HCT116 (cell line): ENCODE data around the gene PPP2R5C. TPM values are rescaled to one million over a fixed set of nuclear protein-coding genes. Genes with fewer than 3 reads are reported as not detected.

Experiments used
- ATAC-seq: fragments of 200-7000 bp; cut with Tn5 transposase; 2 replicates; pipeline ENCODE4 v1.9.1; 2020; ENCODE audit warnings: mild to moderate bottlenecking, moderate library complexity
- BruUV-seq: library from RNA; stranded (reverse); fragments of 400-500 nt; replicated peaks from 2 replicates; lab custom pipeline; 2021; lab: Mats Ljungman, UMichigan
- CTCF ChIA-PET: fragments of 300-600 bp; sonication (Branson Sonifier 250); formaldehyde crosslinking; loops from one replicate; lab custom pipeline; 2021; ENCODE audit warnings: antibody characterized with exemption; lab: Charles Lee
- POLR2A ChIA-PET: fragments of 300-600, 350-600 bp; sonication (Branson Sonifier 250); formaldehyde crosslinking; loops from one replicate; lab custom pipeline; 2021; ENCODE audit warnings: antibody characterized with exemption; lab: Charles Lee
- RAD21 ChIA-PET, 2 experiments: fragments of 300-600 bp; sonication (Branson Sonifier 250); formaldehyde crosslinking; loops; one replicate each; lab custom pipeline; 2023; ENCODE audit warnings: low total read pairs in 2 of 2; ENCODE audit not compliant: uncharacterized antibody in 2 of 2, unreplicated experiment in 2 of 2, low non-redundant PET in 1 of 2; lab: Charles Lee
- DNase-seq: peaks from one replicate; pipeline ENCODE4 v3.0.0-alpha.2; 2010; ENCODE audit warnings: low read depth, low spot score
- H2AFZ ChIP-seq: fragments of 200-600 bp; shearing (Covaris generic), sonication (generic); 2 replicates; pipeline ENCODE4 v1.6.1; 2017; ENCODE audit warnings: low read depth, mixed run types, mixed read lengths, antibody characterized with exemption, low read length; ENCODE audit not compliant: poor library complexity, severe bottlenecking
- H3K27ac ChIP-seq: 2 replicates; pipeline ENCODE4 v1.5.1; 2012; ENCODE audit warnings: low read depth, low read length
- H3K27me3 ChIP-seq: fragments of 200-600 bp; sonication (generic); 2 replicates; pipeline ENCODE4 v1.6.1; 2016; ENCODE audit warnings: mixed run types, low read length, mixed read lengths; ENCODE audit not compliant: insufficient read depth
- H3K36me3 ChIP-seq, 2 experiments: fragments of 200-500 bp in 1 of 2; fragments of 200-600 bp in 1 of 2; sonication (Bioruptor generic) in 1 of 2; sonication (generic) in 1 of 2; 2 replicates each; pipeline versions ENCODE4 v1.5.1 to v1.6.1; 2014 to 2016; ENCODE audit warnings: low read length in 2 of 2, inconsistent platforms in 1 of 2, mixed read lengths in 1 of 2, mixed run types in 1 of 2; ENCODE audit not compliant: insufficient read depth in 2 of 2, control insufficient read depth in 1 of 2
- H3K4me1 ChIP-seq, 2 experiments: fragments of 200-600 bp in 1 of 2; sonication (generic) in 1 of 2; 2 replicates each; pipeline versions ENCODE4 v1.5.1 to v1.6.1; 2012 to 2017; ENCODE audit warnings: low read length in 2 of 2, inconsistent platforms in 1 of 2, mild to moderate bottlenecking in 1 of 2, mixed read lengths in 1 of 2, mixed run types in 1 of 2, moderate library complexity in 1 of 2; ENCODE audit not compliant: insufficient read depth in 2 of 2, control insufficient read depth in 1 of 2
- H3K4me2 ChIP-seq: fragments of 200-600 bp; sonication (generic); 2 replicates; pipeline ENCODE4 v1.6.1; 2017; ENCODE audit warnings: mixed run types, low read length, mixed read lengths
- H3K4me3 ChIP-seq, 2 experiments: fragments of 200-600 bp in 1 of 2; sonication (generic) in 1 of 2; replicated peaks in 1 of 2; 2 replicates each; pipeline ENCODE4 v1.5.1; 2011 to 2016; ENCODE audit warnings: low read length in 2 of 2, control low read depth in 1 of 2, low read depth in 1 of 2, mild to moderate bottlenecking in 1 of 2, mixed read lengths in 1 of 2, mixed run types in 1 of 2
- H3K79me2 ChIP-seq: fragments of 200-600 bp; sonication (generic); 2 replicates; pipeline ENCODE4 v1.6.1; 2017; ENCODE audit warnings: mild to moderate bottlenecking, mixed run types, low read length, moderate library complexity, mixed read lengths; ENCODE audit not compliant: insufficient read depth
- H3K9ac ChIP-seq: fragments of 200-600 bp; sonication (generic); 2 replicates; pipeline ENCODE4 v1.6.1; 2016; ENCODE audit warnings: low read length, mixed read lengths
- H3K9me2 ChIP-seq: fragments of 200-600 bp; sonication (generic), shearing (Covaris generic); 2 replicates; pipeline ENCODE4 v1.6.1; 2017; ENCODE audit warnings: mixed run types, mild to moderate bottlenecking, moderate library complexity; ENCODE audit not compliant: insufficient read depth
- H3K9me3 ChIP-seq, 2 experiments: fragments of 200-500 bp in 1 of 2; fragments of 200-600 bp in 1 of 2; sonication (Bioruptor generic) in 1 of 2; sonication (generic) in 1 of 2; 2 replicates each; pipeline ENCODE4 v1.6.1; 2014 to 2017; ENCODE audit warnings: low read length in 2 of 2, mixed read lengths in 2 of 2, inconsistent platforms in 1 of 2, low read depth in 1 of 2, mild to moderate bottlenecking in 1 of 2, mixed run types in 1 of 2, moderate library complexity in 1 of 2; ENCODE audit not compliant: control insufficient read depth in 1 of 2, insufficient read depth in 1 of 2
- H4K20me1 ChIP-seq: fragments of 200-600 bp; sonication (generic), shearing (Covaris generic); 2 replicates; pipeline ENCODE4 v1.6.1; 2017; ENCODE audit warnings: mixed run types, mild to moderate bottlenecking, moderate library complexity; ENCODE audit not compliant: insufficient read depth
- CBX3 ChIP-seq: IDR thresholded peaks from 2 replicates; pipeline ENCODE4 v1.6.1; 2012; ENCODE audit warnings: low read depth
- ELF1 ChIP-seq: IDR thresholded peaks from 2 replicates; pipeline ENCODE4 v1.6.1; 2012; ENCODE audit warnings: low read depth, borderline replicate concordance
- JUND ChIP-seq: IDR thresholded peaks from 2 replicates; pipeline ENCODE4 v1.6.1; 2012
- REST ChIP-seq: IDR thresholded peaks from 2 replicates; pipeline ENCODE4 v1.6.1; 2012; ENCODE audit warnings: low read depth
- SIN3A ChIP-seq: IDR thresholded peaks from 2 replicates; pipeline ENCODE4 v1.6.1; 2012; ENCODE audit warnings: low read depth
- ZFX ChIP-seq: fragments of 450-650 bp; IDR thresholded peaks from 2 replicates; pipeline ENCODE4 v1.6.1; 2017
- ZNF274 ChIP-seq: fragments of 200-500 bp; sonication (Bioruptor generic); IDR thresholded peaks from 2 replicates; pipeline ENCODE4 v1.6.1; 2014; ENCODE audit warnings: mild to moderate bottlenecking, low read depth, low read length, inconsistent platforms
- intact Hi-C: fragments of 100-400 bp; cut with micrococcal nuclease; formaldehyde crosslinking; loops from 2 replicates; pipeline ENCODE4 v1.10.0; 2022
- total RNA-seq: library from RNA; stranded (reverse); gene quantifications from one replicate; pipeline ENCODE4 v1.2.1, GENCODE V29; 2021; ENCODE audit not compliant: unreplicated experiment
- TF ChIP-seq, protein P1 (sequence below): IDR thresholded peaks from 2 replicates; pipeline ENCODE4 v1.6.1; 2011; ENCODE audit warnings: mild to moderate bottlenecking, low read length, moderate library complexity; ENCODE audit not compliant: insufficient replicate concordance; ENCODE audit errors: extremely low read depth

Gene PPP2R5C
- total RNA-seq, 1 experiment from 2014 or later: 117 TPM

- Histone ChIP-seq H3K79me2 (no peaks in the 10 kb centered on the region), H3K9ac (no peak overlapping the region), H3K4me1 (no peaks in the 10 kb centered on the region), H3K4me2 (no peak overlapping the region), H3K9me2 (no peaks in the 10 kb centered on the region), H3K27ac (no peak overlapping the region), H2AFZ (no peak overlapping the region), H3K4me3 (no peak overlapping the region), H3K36me3 (no peaks in the 10 kb centered on the region), H3K27me3 (no peaks in the 10 kb centered on the region), H4K20me1 (no peaks in the 10 kb centered on the region), H3K9me3 (no peaks in the 10 kb centered on the region)
- TF ChIP-seq ELF1 (no peak), JUND (no peak), ZFX (no peak), REST (no peak), ZNF274 (no peak), CBX3 (no peak), SIN3A (no peak)
- TF ChIP-seq, protein P1, sequence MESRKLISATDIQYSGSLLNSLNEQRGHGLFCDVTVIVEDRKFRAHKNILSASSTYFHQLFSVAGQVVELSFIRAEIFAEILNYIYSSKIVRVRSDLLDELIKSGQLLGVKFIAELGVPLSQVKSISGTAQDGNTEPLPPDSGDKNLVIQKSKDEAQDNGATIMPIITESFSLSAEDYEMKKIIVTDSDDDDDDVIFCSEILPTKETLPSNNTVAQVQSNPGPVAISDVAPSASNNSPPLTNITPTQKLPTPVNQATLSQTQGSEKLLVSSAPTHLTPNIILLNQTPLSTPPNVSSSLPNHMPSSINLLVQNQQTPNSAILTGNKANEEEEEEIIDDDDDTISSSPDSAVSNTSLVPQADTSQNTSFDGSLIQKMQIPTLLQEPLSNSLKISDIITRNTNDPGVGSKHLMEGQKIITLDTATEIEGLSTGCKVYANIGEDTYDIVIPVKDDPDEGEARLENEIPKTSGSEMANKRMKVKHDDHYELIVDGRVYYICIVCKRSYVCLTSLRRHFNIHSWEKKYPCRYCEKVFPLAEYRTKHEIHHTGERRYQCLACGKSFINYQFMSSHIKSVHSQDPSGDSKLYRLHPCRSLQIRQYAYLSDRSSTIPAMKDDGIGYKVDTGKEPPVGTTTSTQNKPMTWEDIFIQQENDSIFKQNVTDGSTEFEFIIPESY: no peak
- ChIA-PET CTCF (no interaction called here), POLR2A (no interaction called here), RAD21 (no interaction called here)
- DNase-seq: no peak
- intact Hi-C loops: no loop called here
- ATAC-seq: no peak
- BruUV-seq: no TSS peak
Measured at GRCh38 chr14:101790232-101790631, 28.7 kb downstream of the PPP2R5C start.
